GM12874 (cell line): Measurements from ENCODE around the gene PATJ.

ENCODE experiments used
- CTCF ChIP-seq: IDR thresholded peaks from 2 replicates; pipeline ENCODE4 v1.5.1; 2011; ENCODE audit warnings: low read depth, mild to moderate bottlenecking, control low read depth, low read length, moderate library complexity; ENCODE audit not compliant: insufficient read depth

PATJ gene

GRCh38 chr1:61743716-61744580, 1.7 kb downstream of the PATJ start:
- TF ChIP-seq CTCF = no peak

DNA sequence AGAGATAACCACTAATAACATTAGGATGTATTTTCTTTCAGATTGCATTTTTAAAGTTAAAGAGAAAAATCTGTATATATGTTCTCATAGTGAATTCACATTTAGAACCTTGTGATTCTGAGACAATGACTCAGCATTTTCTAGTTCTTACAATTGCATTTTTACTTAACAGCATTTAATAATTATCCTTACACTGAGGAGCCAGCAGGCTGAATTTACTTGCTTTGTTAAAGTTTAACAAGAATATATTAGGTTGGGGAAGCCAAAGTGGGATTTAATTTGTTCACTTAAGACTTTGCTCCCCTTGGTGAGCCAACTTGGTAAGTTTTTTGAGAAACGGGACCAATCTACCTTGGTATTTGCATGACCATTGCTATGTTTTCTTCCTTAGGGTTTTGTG, 4.5 kb downstream of the PATJ start:
- no peak for TF ChIP-seq CTCF

DNA sequence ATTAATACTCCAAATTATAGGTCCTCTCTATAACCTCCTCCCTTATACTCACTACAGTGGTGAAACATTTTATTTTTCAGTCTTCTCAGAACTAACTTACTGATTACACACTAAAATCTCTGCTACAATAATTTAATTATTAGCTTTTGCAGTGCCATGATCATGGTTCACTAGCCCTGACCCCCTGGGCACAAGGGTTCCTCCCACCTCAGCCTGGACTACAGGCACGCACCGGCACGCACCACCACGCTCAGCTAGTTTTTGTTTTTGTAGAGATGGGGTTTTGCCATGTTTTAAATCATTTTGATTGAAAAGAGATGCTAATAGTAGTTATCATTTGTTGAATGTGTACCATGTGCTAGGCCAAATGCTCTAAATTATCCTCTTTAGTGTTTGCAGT, 6.3 kb downstream of the PATJ start:
- no peak for TF ChIP-seq CTCF

GRCh38 chr1:61749574-61749973, 7.3 kb downstream of the PATJ start:
- TF ChIP-seq CTCF = no peak

- TF ChIP-seq CTCF = no peak
Measured at GRCh38 chr1:61752921-61753389, 10.7 kb downstream of the PATJ start.

DNA sequence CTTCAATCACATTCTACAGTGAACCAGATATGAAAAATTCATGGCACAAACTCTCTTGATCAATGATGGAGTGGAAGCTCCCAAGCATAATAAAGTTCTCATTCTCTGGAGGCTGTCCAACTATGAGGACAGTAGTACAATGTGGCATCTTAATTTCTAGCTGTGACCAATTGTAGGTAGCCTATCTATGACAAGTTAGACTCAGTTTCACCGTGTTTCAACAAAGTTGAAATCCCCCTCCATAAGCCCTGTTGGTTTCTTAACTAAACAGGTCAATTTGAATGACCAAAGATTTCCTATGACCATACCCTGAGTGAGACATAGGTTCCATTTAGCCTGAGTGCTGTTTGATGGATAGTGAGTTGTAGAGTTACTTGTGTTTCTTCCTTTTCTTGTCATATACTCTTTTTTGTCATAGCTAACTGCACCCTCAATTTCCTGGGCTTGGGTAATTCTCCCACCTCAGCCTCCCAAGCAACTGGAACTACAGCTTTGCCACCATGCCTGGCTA, 11.8 kb downstream of the PATJ start:
- no peak for TF ChIP-seq CTCF

- no peak for TF ChIP-seq CTCF
Measured at GRCh38 chr1:61754545-61754944, 12.3 kb downstream of the PATJ start.
